Measurements from ENCODE around the gene FER.
"Not testable (repeated sequence)": the region's sequence is repeated elsewhere in the genome, so short reads cannot be mapped to it uniquely, and the experiment has no call there.

Gene FER

DNA sequence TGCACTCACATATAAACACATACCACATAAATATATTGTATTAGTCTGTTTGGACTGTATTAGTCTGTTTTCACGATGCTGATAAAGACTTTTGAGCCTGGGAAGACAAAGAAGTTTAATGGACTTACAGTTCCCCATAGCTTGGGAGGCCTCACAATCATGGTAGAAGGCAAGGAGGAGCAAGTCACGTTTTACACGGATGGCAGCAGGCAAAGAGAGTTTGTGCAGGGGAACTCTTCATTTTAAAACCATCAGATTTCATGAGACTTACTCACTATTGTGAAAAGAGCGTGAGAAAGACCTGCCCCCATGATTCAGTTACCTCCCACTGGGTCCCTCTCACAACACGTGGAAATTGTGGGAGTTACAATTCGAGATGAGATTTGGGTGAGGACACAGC is 133.4 kb downstream of the FER start:
- DNase-seq (ENCODE audit: low read depth in 2 of 2), result no peak

DNA sequence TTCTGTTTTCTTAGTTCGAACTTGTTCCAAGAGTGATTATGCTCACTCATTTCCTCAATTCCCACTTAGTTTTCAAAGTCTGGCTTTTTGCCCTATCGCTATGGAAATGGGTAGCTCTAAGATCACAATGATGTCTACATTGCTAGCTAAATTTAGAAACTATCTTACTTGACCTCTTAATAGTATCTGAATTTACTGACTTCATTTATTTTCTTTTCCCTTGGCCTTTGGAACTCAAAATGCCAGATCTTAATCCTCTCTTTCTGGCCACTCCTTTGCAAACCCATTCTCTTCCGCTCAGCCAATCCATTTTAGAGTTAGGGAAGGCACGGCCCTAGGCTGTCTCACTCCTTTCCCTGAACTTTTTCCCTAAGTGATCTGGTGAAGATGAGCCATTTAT is 137.0 kb downstream of the FER start:
- no peak for DNase-seq (ENCODE audit: low read depth in 2 of 2)

GRCh38 chr5:108898257-108898656 is 150.6 kb downstream of the FER start:
- no peak for DNase-seq (ENCODE audit: low read depth in 2 of 2)

DNA sequence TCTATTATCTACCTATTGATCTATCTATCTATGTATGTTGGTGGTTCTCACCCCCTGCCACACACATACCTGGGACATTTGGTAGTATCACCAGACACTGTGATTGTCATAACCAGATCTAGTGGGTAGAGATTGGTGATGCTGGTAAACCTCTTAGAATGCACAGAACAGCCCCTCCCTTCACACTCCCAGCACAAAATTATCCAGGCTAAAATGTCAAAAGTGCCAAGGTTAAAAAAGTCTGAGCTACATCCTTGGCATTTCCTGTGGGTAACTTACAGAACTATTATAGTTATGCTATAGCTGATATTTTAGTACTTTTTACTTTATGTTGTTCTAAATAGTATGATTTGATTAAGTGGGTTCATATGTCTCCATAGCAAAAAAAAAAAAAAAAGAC is 151.0 kb downstream of the FER start:
- no peak for DNase-seq (ENCODE audit: low read depth in 2 of 2)

DNA sequence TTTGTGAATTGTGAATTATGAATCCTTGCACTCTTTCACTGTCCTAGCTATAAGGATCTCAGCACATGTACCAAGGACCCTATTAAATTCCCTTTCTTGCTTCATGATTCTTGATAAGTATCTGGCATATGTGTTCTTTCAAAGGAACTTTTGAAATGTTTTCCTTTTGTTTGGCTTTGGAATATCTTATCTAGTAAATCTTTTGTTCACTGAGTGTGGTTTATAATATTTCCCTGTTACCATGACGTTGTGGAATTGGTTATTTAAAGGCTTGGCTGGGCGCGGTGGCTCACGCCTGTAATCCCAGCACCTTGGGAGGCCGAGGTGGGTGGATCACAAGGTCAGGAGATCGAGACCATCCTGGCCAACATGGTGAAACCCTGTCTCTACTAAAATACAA is 151.5 kb downstream of the FER start:
- not testable (repeated sequence) for DNase-seq (ENCODE audit: low read depth in 2 of 2)

DNA sequence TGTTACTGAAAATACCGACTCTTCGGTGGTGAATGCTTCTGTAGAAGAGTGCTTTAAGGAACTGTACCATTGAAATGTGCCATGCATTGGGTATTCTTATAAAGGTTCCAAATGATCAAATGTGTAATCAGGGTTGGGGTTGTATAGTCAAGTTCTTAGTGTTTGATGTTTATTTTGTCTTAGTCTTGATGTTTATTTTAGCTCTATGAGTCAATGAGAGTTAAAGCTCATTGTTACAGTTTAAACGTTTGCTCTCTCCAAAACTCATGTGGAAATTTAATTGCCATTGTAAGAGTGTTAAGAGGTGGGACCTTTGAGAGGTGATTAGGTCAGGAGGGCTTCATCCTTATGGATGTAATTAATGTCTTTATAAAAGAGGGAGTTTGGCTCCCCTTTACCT is 153.0 kb downstream of the FER start:
- DNase-seq (ENCODE audit: low read depth in 2 of 2), result no peak

DNA sequence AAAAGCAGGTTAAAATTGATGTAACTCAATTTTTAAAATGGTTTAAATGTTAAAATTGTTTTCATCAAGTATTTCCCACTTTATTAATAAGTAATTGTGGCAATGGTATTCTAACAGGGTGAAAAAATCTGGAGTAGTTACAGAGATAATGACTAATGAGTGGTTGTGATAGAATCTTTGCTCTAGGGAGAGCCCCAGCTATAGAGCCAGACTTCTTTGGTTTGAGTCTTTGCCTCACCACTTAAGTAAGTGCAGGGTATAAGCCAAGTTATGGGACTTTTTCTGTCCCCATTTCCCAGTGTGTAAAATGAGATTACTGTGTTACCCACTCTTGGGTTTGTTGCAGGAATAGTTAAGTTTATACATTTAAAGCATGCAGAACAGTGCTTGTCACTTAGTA is 158.1 kb downstream of the FER start:
- no peak for DNase-seq (ENCODE audit: low read depth in 2 of 2)

GRCh38 chr5:108910627-108911026 is 162.9 kb downstream of the FER start:
- DNase-seq (ENCODE audit: low read depth in 2 of 2), result no peak

DNA sequence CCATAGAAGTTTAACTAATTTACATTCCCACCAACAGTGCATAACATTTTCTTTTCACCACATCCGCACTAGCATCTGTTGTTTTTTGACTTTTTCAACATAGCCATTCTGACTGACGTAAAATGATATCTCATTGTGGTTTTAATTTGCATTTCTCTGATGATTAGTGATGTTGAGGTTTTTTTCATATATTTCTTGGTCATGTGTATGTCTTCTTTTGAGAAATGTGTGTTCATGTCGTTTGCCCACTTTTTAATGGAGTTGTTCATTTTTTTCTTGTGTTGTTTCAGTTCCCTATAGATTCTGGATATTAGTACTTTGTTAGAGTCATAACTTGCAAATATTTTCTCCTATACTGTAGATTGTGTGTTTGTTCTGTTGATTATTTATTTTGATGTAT is 163.4 kb downstream of the FER start:
- DNase-seq (ENCODE audit: low read depth in 2 of 2), result no peak

GRCh38 chr5:108917596-108917995 is 169.9 kb downstream of the FER start:
- DNase-seq (ENCODE audit: low read depth in 2 of 2), result no peak

DNA sequence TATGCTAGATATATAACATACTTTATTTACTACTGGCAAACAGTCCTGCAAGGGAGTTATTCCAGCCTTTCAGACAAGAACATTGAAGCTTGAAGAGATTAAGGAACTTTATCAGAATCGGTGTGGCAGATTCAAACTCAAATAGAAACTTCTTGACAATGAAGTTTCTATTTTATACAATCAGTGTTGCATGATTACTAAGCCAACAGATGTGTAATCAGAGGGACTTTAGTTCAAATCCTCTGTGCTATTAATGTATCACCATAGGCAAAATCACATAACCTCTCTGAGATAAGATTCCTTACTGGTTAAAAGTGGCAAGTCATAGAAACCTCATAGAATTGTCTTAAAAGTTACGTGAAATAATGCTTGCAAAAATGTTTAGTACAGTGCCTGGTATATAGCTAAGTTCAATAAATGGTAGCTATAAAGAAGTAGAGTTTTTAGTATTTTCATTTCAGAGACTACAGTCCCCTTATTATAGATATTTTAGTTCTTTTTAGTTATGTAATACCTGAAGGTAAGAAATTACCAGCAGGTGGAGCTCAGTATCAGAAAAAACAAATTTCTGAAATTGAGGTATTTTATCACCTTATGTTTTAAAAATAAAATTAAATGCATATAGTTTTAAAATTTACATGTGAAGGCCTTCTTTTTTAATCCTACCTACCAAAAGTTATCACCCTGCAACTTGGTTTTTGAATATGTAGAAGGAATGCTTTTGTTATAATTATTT is 172.1 kb downstream of the FER start:
- DNase-seq (ENCODE audit: low read depth in 2 of 2), result no peak

DNA sequence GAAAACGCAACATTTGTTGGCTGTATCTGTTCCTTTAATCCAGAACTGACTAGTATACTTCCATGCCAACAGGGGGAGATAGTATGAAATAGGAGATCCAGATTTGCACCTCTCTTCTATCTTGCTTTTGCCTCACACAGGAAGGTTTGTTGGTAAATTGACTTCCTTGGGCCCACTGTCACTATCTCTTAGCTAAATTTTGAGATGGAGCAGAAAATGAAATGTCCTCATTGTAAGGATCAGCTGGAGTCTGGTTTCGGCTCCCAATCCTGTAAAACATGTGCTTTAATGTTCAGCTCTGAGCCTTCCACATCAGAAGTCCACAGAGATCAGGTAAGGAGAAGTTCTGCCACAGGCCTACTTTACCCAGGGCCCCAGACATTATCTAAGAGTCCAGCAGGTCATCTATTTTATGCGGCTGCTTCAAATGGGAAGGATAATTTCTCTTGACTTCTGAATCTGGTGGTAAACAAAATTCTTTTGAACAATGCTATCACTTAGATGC is 176.8 kb downstream of the FER start:
- no peak for DNase-seq (ENCODE audit: low read depth in 2 of 2)

GRCh38 chr5:108925073-108925472 is 177.4 kb downstream of the FER start:
- DNase-seq (ENCODE audit: low read depth in 2 of 2), result no peak

DNA sequence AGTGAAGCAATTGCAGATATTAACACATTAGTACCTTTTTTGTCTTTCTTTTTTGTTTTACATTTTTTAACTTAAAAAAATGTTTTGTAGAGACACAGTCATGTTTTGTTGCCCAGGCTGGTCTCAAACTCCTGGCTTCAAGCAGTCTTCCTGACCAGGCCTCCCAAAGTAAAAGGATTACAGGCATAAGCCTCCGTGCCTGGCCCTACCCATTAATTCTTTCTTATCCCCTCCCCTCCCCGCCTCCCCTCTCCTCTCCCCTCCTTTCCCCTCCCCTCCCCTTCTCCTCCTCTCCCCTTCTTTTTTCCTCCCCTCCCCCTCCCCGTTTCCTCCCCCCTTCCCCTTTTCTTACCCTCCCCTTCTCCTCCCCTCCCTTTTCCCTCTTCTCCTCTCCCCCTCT is 182.4 kb downstream of the FER start:
- DNase-seq (ENCODE audit: low read depth in 2 of 2), result no peak

- DNase-seq (ENCODE audit: low read depth in 2 of 2), result no peak
These were observed 187.9 kb downstream of the FER start for GRCh38 chr5:108935611-108936010.

GRCh38 chr5:108937221-108937620 is 189.5 kb downstream of the FER start:
- no peak for DNase-seq (ENCODE audit: low read depth in 2 of 2)

DNA sequence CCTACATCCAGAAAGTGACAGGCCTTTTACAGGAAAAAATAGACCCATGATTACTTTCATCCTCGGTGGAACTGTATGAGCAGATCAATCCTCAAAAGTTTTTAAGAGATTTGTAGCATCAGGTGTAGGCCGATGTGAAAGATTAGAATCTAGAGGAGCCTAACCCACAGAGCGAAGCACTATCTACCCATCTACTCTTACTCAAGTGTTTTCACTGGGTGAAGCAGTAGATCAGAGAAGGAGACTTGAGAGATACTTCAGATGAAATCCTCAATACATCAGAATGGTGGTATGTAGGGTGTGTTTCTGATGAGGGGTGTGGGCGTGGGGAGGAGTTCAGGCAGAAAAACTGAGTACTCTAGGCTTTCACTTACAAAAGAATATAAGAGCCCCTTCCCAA is 192.8 kb downstream of the FER start:
- DNase-seq (ENCODE audit: low read depth in 2 of 2), result no peak

GRCh38 chr5:108941746-108942145 is 194.0 kb downstream of the FER start:
- DNase-seq (ENCODE audit: low read depth in 2 of 2), result no peak

DNA sequence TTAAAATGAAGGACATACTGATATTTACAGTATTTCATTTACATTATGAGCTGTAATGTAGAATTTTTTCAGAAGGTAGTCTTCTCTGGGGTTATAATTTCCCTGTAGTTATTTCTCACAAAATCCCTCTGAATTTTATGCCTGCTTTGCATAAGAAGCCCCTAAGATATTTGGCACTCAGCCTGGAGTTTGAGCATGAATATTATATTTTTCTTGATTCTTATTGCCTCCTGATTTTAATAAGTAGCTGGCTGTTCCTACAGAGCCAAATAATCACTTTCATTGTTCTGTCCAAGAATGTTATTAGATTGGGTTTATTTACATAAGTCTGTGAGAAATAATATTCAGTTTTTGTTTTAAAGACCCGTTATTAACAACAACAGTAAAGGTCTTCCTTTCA is 195.0 kb downstream of the FER start:
- no peak for DNase-seq (ENCODE audit: low read depth in 2 of 2)

DNA sequence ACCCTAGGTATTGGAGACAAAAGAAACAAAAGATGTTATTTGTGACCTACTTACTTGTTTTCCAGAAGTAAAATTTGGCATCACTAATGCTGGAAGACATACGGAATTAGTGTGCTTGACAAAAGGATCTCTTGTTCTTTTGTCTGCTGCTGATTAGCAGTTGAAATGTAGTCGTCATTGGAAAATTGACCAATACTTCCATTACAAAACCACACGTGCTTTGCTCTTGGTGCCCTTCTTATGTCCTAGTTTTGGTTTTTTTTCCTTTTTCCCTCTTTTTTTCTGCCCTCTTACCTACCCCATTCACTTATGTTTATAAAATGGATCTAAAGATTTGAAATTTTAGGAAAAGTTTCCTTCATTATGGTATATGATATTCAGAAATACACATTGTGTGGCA is 197.4 kb downstream of the FER start:
- no peak for DNase-seq (ENCODE audit: low read depth in 2 of 2)

- DNase-seq (ENCODE audit: low read depth in 2 of 2), result no peak
These were observed 198.3 kb downstream of the FER start for GRCh38 chr5:108946008-108946407.

- DNase-seq (ENCODE audit: low read depth in 2 of 2), result no peak
These were observed 199.5 kb downstream of the FER start for GRCh38 chr5:108947164-108947563.

- no peak for DNase-seq (ENCODE audit: low read depth in 2 of 2)
These were observed 202.6 kb downstream of the FER start for GRCh38 chr5:108950276-108950675.

DNA sequence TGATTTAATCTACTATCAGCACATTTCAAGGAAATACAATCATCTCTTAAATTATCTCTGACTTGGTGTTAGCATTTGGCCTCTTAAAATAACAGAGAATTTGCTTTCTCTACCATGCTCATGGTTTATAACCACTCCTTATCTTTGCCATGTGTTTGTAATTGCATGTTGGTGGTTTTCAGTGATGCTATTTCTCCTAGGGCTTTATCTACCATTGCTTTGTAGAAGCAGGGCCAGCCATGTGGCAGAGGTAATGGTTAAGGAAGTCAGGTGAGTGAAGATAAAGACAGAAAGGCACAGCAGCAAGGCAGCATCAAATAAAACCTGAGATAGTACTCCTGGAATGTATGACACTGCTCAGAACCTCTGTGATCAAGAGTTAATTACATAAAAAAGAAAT is 206.2 kb downstream of the FER start:
- no peak for DNase-seq (ENCODE audit: low read depth in 2 of 2)
